ENCODE results near the gene RBM19.
A peak's percentile ranks its signal among the peaks of the same experiment; 100 is the strongest.
"Not testable (repeated sequence)": the region's sequence is repeated elsewhere in the genome, so short reads cannot be mapped to it uniquely, and the experiment has no call there.

Gene RBM19

GRCh38 chr12:113926788-113927187 is 39.3 kb downstream of the RBM19 start:
- no peak for DNase-seq

- no peak for DNase-seq
Measured at GRCh38 chr12:113924341-113924740, 41.8 kb downstream of the RBM19 start.

- no peak for DNase-seq
Measured at GRCh38 chr12:113923251-113923650, 42.9 kb downstream of the RBM19 start.

GRCh38 chr12:113921430-113921829 is 44.7 kb downstream of the RBM19 start:
- no peak for DNase-seq

- no peak for DNase-seq
Measured at GRCh38 chr12:113919791-113920190, 46.3 kb downstream of the RBM19 start.

- no peak for DNase-seq
Measured at GRCh38 chr12:113918306-113918705, 47.8 kb downstream of the RBM19 start.

GRCh38 chr12:113917393-113917792 is 48.7 kb downstream of the RBM19 start:
- DNase-seq, result no peak

- DNase-seq, result no peak
Measured at GRCh38 chr12:113914806-113915205, 51.3 kb downstream of the RBM19 start.

GRCh38 chr12:113914176-113914575 is 51.9 kb downstream of the RBM19 start:
- no peak for DNase-seq

- peak; percentile 46 for DNase-seq
Measured at GRCh38 chr12:113912760-113913329, 53.3 kb downstream of the RBM19 start.

- no peak for DNase-seq
Measured at GRCh38 chr12:113911971-113912759, 54.0 kb downstream of the RBM19 start.

- DNase-seq, result no peak
Measured at GRCh38 chr12:113910751-113911272, 55.3 kb downstream of the RBM19 start.

- DNase-seq, result no peak
Measured at GRCh38 chr12:113909776-113910420, 56.2 kb downstream of the RBM19 start.

- DNase-seq, result no peak
Measured at GRCh38 chr12:113908584-113909100, 57.5 kb downstream of the RBM19 start.

GRCh38 chr12:113907446-113908180 is 58.5 kb downstream of the RBM19 start:
- DNase-seq, result no peak

GRCh38 chr12:113906411-113907200 is 59.5 kb downstream of the RBM19 start:
- no peak for DNase-seq

GRCh38 chr12:113905829-113906228 is 60.3 kb downstream of the RBM19 start:
- no peak for DNase-seq

- DNase-seq, result no peak
Measured at GRCh38 chr12:113903381-113903863, 62.7 kb downstream of the RBM19 start.

- not testable (repeated sequence) for DNase-seq
Measured at GRCh38 chr12:113901319-113901718, 64.8 kb downstream of the RBM19 start.

GRCh38 chr12:113900716-113901115 is 65.4 kb downstream of the RBM19 start:
- DNase-seq, result no peak

- no peak for DNase-seq
Measured at GRCh38 chr12:113899561-113900471, 66.3 kb downstream of the RBM19 start.

All from CD4-positive, alpha-beta T cell treated with Interleukin-10 for 1 hour (primary cell).